H9 (cell line): ENCODE measurements around the gene SHE. TPM values are rescaled to one million over a fixed set of nuclear protein-coding genes. Genes with fewer than 3 reads are reported as not detected.

Source experiments
- DNase-seq: peaks from one replicate; pipeline ENCODE4 v3.0.0-alpha.2; 2017
- H2AFZ ChIP-seq: one replicate; pipeline ENCODE4 v1.6.1; 2013; ENCODE audit warnings: mild to moderate bottlenecking, low read length, control low read depth, moderate library complexity
- H2AK5ac ChIP-seq: 2 replicates; pipeline ENCODE4 v1.6.1; 2013; ENCODE audit warnings: low read length, control low read depth, mixed read lengths; ENCODE audit not compliant: insufficient read length
- H2BK120ac ChIP-seq: one replicate; pipeline ENCODE4 v1.6.1; 2013; ENCODE audit warnings: low read depth, mild to moderate bottlenecking, low read length, control low read depth, inconsistent platforms; ENCODE audit not compliant: poor library complexity, severe bottlenecking
- H2BK12ac ChIP-seq: 2 replicates; pipeline ENCODE4 v1.6.1; 2013; ENCODE audit warnings: low read length, control low read depth, mixed read lengths, low read depth; ENCODE audit not compliant: insufficient read length
- H2BK15ac ChIP-seq: 2 replicates; pipeline ENCODE4 v1.6.1; 2013; ENCODE audit warnings: low read depth, low read length, control low read depth
- H2BK20ac ChIP-seq: one replicate; pipeline ENCODE4 v1.6.1; 2013; ENCODE audit warnings: low read depth, mild to moderate bottlenecking, low read length, control low read depth, inconsistent platforms; ENCODE audit not compliant: poor library complexity, severe bottlenecking
- H2BK5ac ChIP-seq: 2 replicates; pipeline ENCODE4 v1.6.1; 2013; ENCODE audit warnings: low read length, control low read depth, mixed read lengths; ENCODE audit not compliant: insufficient read length
- H3K14ac ChIP-seq: 2 replicates; pipeline ENCODE4 v1.6.1; 2013; ENCODE audit warnings: low read length, control low read depth; ENCODE audit not compliant: insufficient read depth
- H3K18ac ChIP-seq: 2 replicates; pipeline ENCODE4 v1.6.1; 2013; ENCODE audit warnings: low read depth, mild to moderate bottlenecking, mixed read lengths, low read length, control low read depth; ENCODE audit not compliant: insufficient read length
- H3K23ac ChIP-seq: 2 replicates; pipeline ENCODE4 v1.6.1; 2013; ENCODE audit warnings: low read length, control low read depth, mixed read lengths, low read depth; ENCODE audit not compliant: insufficient read length
- H3K23me2 ChIP-seq: 2 replicates; pipeline ENCODE4 v1.6.1; 2013; ENCODE audit warnings: low read depth, mild to moderate bottlenecking, mixed read lengths, low read length, control low read depth; ENCODE audit not compliant: insufficient read length, poor library complexity, severe bottlenecking
- H3K27ac ChIP-seq: 2 replicates; pipeline ENCODE4 v1.5.1; 2013; ENCODE audit warnings: low read length, control low read depth, mixed read lengths, low read depth; ENCODE audit not compliant: insufficient read length
- H3K27me3 ChIP-seq: 2 replicates; pipeline ENCODE4 v1.6.1; 2013; ENCODE audit warnings: low read length, control low read depth, inconsistent platforms; ENCODE audit not compliant: insufficient read depth
- H3K4ac ChIP-seq: 2 replicates; pipeline ENCODE4 v1.6.1; 2013; ENCODE audit warnings: low read depth, mild to moderate bottlenecking, control low read depth, inconsistent platforms, low read length, moderate library complexity
- H3K4me1 ChIP-seq: 2 replicates; pipeline ENCODE4 v1.6.1; 2013; ENCODE audit warnings: low read length, control low read depth, inconsistent platforms; ENCODE audit not compliant: insufficient read depth
- H3K4me2 ChIP-seq: 2 replicates; pipeline ENCODE4 v1.6.1; 2013; ENCODE audit warnings: low read length, control low read depth, mixed read lengths; ENCODE audit not compliant: insufficient read length, insufficient read depth
- H3K56ac ChIP-seq: 2 replicates; pipeline ENCODE4 v1.6.1; 2013; ENCODE audit warnings: low read depth, mild to moderate bottlenecking, mixed read lengths, low read length, control low read depth; ENCODE audit not compliant: insufficient read length
- H3K79me1 ChIP-seq: 2 replicates; pipeline ENCODE4 v1.6.1; 2013; ENCODE audit warnings: low read depth, mild to moderate bottlenecking, moderate library complexity, low read length, control low read depth, inconsistent platforms; ENCODE audit not compliant: insufficient read depth, poor library complexity, severe bottlenecking
- H3K79me2 ChIP-seq: 2 replicates; pipeline ENCODE4 v1.6.1; 2013; ENCODE audit warnings: low read length, control low read depth, inconsistent platforms; ENCODE audit not compliant: insufficient read depth
- H3K9ac ChIP-seq: 2 replicates; pipeline ENCODE4 v1.6.1; 2013; ENCODE audit warnings: low read length, control low read depth, mixed read lengths; ENCODE audit not compliant: insufficient read length; ENCODE audit errors: extremely low read depth
- H3K9me3 ChIP-seq: one replicate; pipeline ENCODE4 v1.6.1; 2013; ENCODE audit warnings: low read depth, low read length, inconsistent platforms; ENCODE audit not compliant: control insufficient read depth
- H3T11ph ChIP-seq: one replicate; pipeline ENCODE4 v1.6.1; 2013; ENCODE audit warnings: mild to moderate bottlenecking, low read length, control low read depth, inconsistent platforms
- H4K20me1 ChIP-seq: one replicate; pipeline ENCODE4 v1.6.1; 2013; ENCODE audit not compliant: control insufficient read depth, insufficient read length, insufficient read depth
- H4K5ac ChIP-seq: 2 replicates; pipeline ENCODE4 v1.6.1; 2013; ENCODE audit warnings: low read depth, mild to moderate bottlenecking, mixed read lengths, low read length, control low read depth; ENCODE audit not compliant: insufficient read length
- H4K8ac ChIP-seq: replicated peaks from 2 replicates; pipeline ENCODE4 v1.6.1; 2013; ENCODE audit warnings: low read length, control low read depth, mixed read lengths, low read depth; ENCODE audit not compliant: insufficient read length
- H4K91ac ChIP-seq: 2 replicates; pipeline ENCODE4 v1.6.1; 2013; ENCODE audit warnings: low read depth, mild to moderate bottlenecking, moderate library complexity, mixed read lengths, low read length, control low read depth; ENCODE audit not compliant: insufficient read length
- H3K27ac Mint-ChIP-seq, 3 experiments: 2 replicates in 2 of 3; 3 replicates in 1 of 3; pipeline ENCODE4 v1.8.0; 2020 to 2021; ENCODE audit warnings: mixed read lengths in 3 of 3, mild to moderate bottlenecking in 1 of 3, moderate library complexity in 1 of 3
- H3K27me3 Mint-ChIP-seq: 2 replicates; pipeline ENCODE4 v1.8.0; 2021; ENCODE audit warnings: low read depth, mild to moderate bottlenecking, moderate library complexity, mixed read lengths
- H3K36me3 Mint-ChIP-seq, 3 experiments: 2 replicates in 2 of 3; 3 replicates in 1 of 3; pipeline ENCODE4 v1.8.0; 2020 to 2021; ENCODE audit warnings: low read depth in 3 of 3, mixed read lengths in 3 of 3; ENCODE audit not compliant: insufficient read depth in 1 of 3
- H3K4me1 Mint-ChIP-seq, 2 experiments: 2 replicates each; pipeline ENCODE4 v1.8.0; 2020; ENCODE audit warnings: mixed read lengths in 2 of 2
- H3K4me3 Mint-ChIP-seq, 2 experiments: 2 replicates in 1 of 2; 3 replicates in 1 of 2; pipeline ENCODE4 v1.8.0; 2020 to 2021; ENCODE audit warnings: mild to moderate bottlenecking in 2 of 2, mixed read lengths in 2 of 2, moderate library complexity in 1 of 2
- H3K9me3 Mint-ChIP-seq, 2 experiments: 2 replicates in 1 of 2; 3 replicates in 1 of 2; pipeline ENCODE4 v1.8.0; 2020; ENCODE audit warnings: mild to moderate bottlenecking in 2 of 2, mixed read lengths in 2 of 2, moderate library complexity in 1 of 2
- WGBS: extraction: QIAGEN DNeasy Blood & Tissue Kit; methylation state at CpG from one replicate; pipeline ENCODE4 v1.1.7; 2013; ENCODE audit warnings: missing lambda C conversion rate, low lambda C conversion rate, mixed read lengths; ENCODE audit not compliant: insufficient read length; ENCODE audit errors: extremely low coverage; 5-methylcytosine and 5-hydroxymethylcytosine counted together
- total RNA-seq: library from RNA; stranded (reverse); gene quantifications from 2 replicates; pipeline ENCODE4 v1.2.1, GENCODE V29; 2021
- TF ChIP-seq, protein P1 (sequence below): fragments of 200-600 bp; sonication (generic); conservative IDR thresholded peaks from 3 replicates; pipeline ENCODE4 v1.8.0; 2021; ENCODE audit warnings: antibody characterized with exemption, mild to moderate bottlenecking

The SHE gene
- total RNA-seq, 1 experiment from 2014 or later: 0.48 TPM

DNA sequence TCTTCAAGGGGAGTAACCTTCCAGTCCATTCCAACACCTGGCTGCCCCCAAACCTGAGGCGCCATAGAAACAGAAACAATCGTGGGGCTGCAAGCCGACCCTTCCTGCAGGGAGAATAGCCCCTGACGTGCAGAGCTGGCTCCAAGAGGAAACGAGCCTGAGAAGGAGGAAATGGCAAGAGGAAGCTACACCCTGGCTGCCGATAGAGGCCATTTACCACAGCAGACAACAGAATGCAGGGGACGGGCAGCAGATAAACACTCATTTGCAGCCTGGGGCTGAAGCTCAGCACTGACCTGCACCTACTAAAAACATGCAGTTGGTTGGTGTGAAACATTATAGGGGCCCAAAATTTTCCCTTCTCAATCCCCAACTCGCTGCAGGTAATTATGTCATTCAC is 8.9 kb downstream of the SHE start:
- H3K4me3 Mint-ChIP-seq: no peak overlapping the region
- Histone ChIP-seq H2BK15ac (no peak overlapping the region), H4K8ac (no peak overlapping the region), H2BK5ac (no peak overlapping the region), H3K23me2 (peaks cover 2% of the 10 kb centered on the region), H2AFZ (peak overlapping the region; percentile 6), H3K23ac (no peak overlapping the region), H3K4me2 (no peak overlapping the region), H3K79me2 (no peaks in the 10 kb centered on the region), H3K4me1 (no peaks in the 10 kb centered on the region; the same call in 1 of the 2 replicates), H4K91ac (no peak overlapping the region), H2BK12ac (no peak overlapping the region), H3K4ac (no peak overlapping the region), H3K9ac (no peak overlapping the region), H3K56ac (no peak overlapping the region), H2AK5ac (no peak overlapping the region), H2BK120ac (no peak overlapping the region), H3T11ph (no peak overlapping the region), H3K18ac (no peak overlapping the region), H3K79me1 (no peaks in the 10 kb centered on the region), H3K27ac (no peak overlapping the region), H4K20me1 (peaks cover 3% of the 10 kb centered on the region), H3K27me3 (no peaks in the 10 kb centered on the region; the same call in 1 of the 2 replicates), H2BK20ac (no peak overlapping the region), H4K5ac (no peak overlapping the region), H3K9me3 (no peaks in the 10 kb centered on the region), H3K14ac (no peak overlapping the region)
- no peaks in the 10 kb centered on the region for H3K9me3 Mint-ChIP-seq
- TF ChIP-seq, protein P1, sequence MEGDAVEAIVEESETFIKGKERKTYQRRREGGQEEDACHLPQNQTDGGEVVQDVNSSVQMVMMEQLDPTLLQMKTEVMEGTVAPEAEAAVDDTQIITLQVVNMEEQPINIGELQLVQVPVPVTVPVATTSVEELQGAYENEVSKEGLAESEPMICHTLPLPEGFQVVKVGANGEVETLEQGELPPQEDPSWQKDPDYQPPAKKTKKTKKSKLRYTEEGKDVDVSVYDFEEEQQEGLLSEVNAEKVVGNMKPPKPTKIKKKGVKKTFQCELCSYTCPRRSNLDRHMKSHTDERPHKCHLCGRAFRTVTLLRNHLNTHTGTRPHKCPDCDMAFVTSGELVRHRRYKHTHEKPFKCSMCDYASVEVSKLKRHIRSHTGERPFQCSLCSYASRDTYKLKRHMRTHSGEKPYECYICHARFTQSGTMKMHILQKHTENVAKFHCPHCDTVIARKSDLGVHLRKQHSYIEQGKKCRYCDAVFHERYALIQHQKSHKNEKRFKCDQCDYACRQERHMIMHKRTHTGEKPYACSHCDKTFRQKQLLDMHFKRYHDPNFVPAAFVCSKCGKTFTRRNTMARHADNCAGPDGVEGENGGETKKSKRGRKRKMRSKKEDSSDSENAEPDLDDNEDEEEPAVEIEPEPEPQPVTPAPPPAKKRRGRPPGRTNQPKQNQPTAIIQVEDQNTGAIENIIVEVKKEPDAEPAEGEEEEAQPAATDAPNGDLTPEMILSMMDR: no peak
- DNase-seq: peak; percentile 45
- H3K36me3 Mint-ChIP-seq: no peaks in the 10 kb centered on the region
- peaks cover 8 to 13% of the 10 kb centered on the region in 2 experiments for H3K4me1 Mint-ChIP-seq
- 0 out of 7 replicates have a peak overlapping the region, but pooled peaks of 1 of the 3 experiments have one; percentile 29 for H3K27ac Mint-ChIP-seq
- H3K27me3 Mint-ChIP-seq: peaks cover 10% of the 10 kb centered on the region
- no CpG with 5 or more reads among the region's 8 CpGs for WGBS
